NB4 (cell line): Measurements from ENCODE around the gene GOLGA2.
A peak's percentile ranks its signal among the peaks of the same experiment; 100 is the strongest.

Experiments
- DNase-seq: peaks from one replicate; pipeline ENCODE4 v3.0.0; 2010; ENCODE audit warnings: low read depth
- H3K4me3 ChIP-seq: one replicate; pipeline ENCODE4 v1.5.1; 2011; ENCODE audit warnings: mild to moderate bottlenecking, low read depth, low read length, moderate library complexity
- CTCF ChIP-seq: IDR thresholded peaks from one replicate; pipeline ENCODE4 v1.5.1; 2012; ENCODE audit warnings: low read depth, low read length
- MAX ChIP-seq: IDR thresholded peaks from 2 replicates; pipeline ENCODE4 v1.6.1; 2011; ENCODE audit warnings: low read depth, low read length
- MYC ChIP-seq: IDR thresholded peaks from 2 replicates; pipeline ENCODE4 v1.6.1; 2011; ENCODE audit warnings: low read depth, low read length
- POLR2A ChIP-seq: IDR thresholded peaks from 2 replicates; pipeline ENCODE4 v1.6.1; 2011; ENCODE audit warnings: mild to moderate bottlenecking; ENCODE audit not compliant: insufficient read length; ENCODE audit errors: extremely low read depth

GOLGA2 gene

GRCh38 chr9:128206916-128207910 is 68.6 kb downstream of the GOLGA2 start:
- peak; percentile 45 for DNase-seq
- TF ChIP-seq CTCF (no peak), MAX (no peak), MYC (no peak), POLR2A (no peak)
- no peak overlapping the region for H3K4me3 ChIP-seq

- no peak overlapping the region for H3K4me3 ChIP-seq
- no peak for DNase-seq
- TF ChIP-seq MAX, result no peak
- no peak for TF ChIP-seq MYC
- no peak for TF ChIP-seq CTCF
- TF ChIP-seq POLR2A, result no peak
These were observed 69.3 kb downstream of the GOLGA2 start for GRCh38 chr9:128206484-128206883.
